Panc1 (cell line): ENCODE measurements around the gene GBE1. TPM values are rescaled to one million over a fixed set of nuclear protein-coding genes. Genes with fewer than 3 reads are reported as not detected.

ENCODE experiments used
- ATAC-seq: fragments of 200-7000 bp; cut with Tn5 transposase; 2 replicates; pipeline ENCODE4 v1.9.1; 2020; ENCODE audit warnings: mild to moderate bottlenecking, moderate library complexity
- BruUV-seq: library from RNA; stranded (reverse); fragments of 400-500 nt; replicated peaks from 2 replicates; lab custom pipeline; 2021; lab: Mats Ljungman, UMichigan
- CTCF ChIA-PET: fragments of 300-600 bp; sonication (Branson Sonifier 250); formaldehyde crosslinking; loops from one replicate; lab custom pipeline; 2022; ENCODE audit warnings: antibody characterized with exemption; lab: Charles Lee
- POLR2A ChIA-PET: fragments of 300-600 bp; sonication (Branson Sonifier 250); formaldehyde crosslinking; loops from one replicate; lab custom pipeline; 2022; ENCODE audit warnings: antibody characterized with exemption; lab: Charles Lee
- DNase-seq: peaks from one replicate; pipeline ENCODE4 v3.0.0-alpha.2; 2010; ENCODE audit warnings: low read depth, low spot score
- H3K27ac ChIP-seq: 2 replicates; pipeline ENCODE4 v1.5.1; 2011; ENCODE audit warnings: mild to moderate bottlenecking, low read length, inconsistent platforms
- H3K27me3 ChIP-seq: fragments of 200-500 bp; sonication (Bioruptor generic); 2 replicates; pipeline ENCODE4 v1.6.0; 2014; ENCODE audit warnings: low read length, inconsistent platforms; ENCODE audit not compliant: control insufficient read depth, insufficient read depth
- H3K36me3 ChIP-seq: fragments of 200-500 bp; sonication (Bioruptor generic); 2 replicates; pipeline ENCODE4 v1.5.1; 2014; ENCODE audit warnings: inconsistent platforms, mild to moderate bottlenecking, low read length, moderate library complexity; ENCODE audit not compliant: control insufficient read depth, insufficient read depth
- H3K4me1 ChIP-seq: 2 replicates; pipeline ENCODE4 v1.5.1; 2011; ENCODE audit warnings: inconsistent platforms, mild to moderate bottlenecking, low read length, moderate library complexity; ENCODE audit not compliant: control insufficient read depth, insufficient read depth
- H3K4me3 ChIP-seq, 2 experiments: 2 replicates each; pipeline ENCODE4 v1.5.1; 2011 to 2012; ENCODE audit warnings: low read depth in 2 of 2, low read length in 2 of 2, mild to moderate bottlenecking in 2 of 2, inconsistent platforms in 1 of 2, moderate library complexity in 1 of 2
- H3K9me3 ChIP-seq: fragments of 200-500 bp; sonication (Bioruptor generic); 2 replicates; pipeline ENCODE4 v1.5.1; 2014; ENCODE audit warnings: low read depth, mild to moderate bottlenecking, inconsistent platforms, low read length, moderate library complexity; ENCODE audit not compliant: control insufficient read depth, insufficient read depth
- CTCF ChIP-seq: fragments of 450-650 bp; IDR thresholded peaks from 2 replicates; pipeline ENCODE4 v1.5.1; 2017; ENCODE audit warnings: mild to moderate bottlenecking
- POLR2AphosphoS5 ChIP-seq: IDR thresholded peaks from 2 replicates; pipeline ENCODE4 v1.6.1; 2012; ENCODE audit warnings: mild to moderate bottlenecking, low read depth, low read length, moderate library complexity
- REST ChIP-seq, 2 experiments: IDR thresholded peaks; 2 replicates each; pipeline ENCODE4 v1.6.1; 2011 to 2012; ENCODE audit warnings: low read depth in 2 of 2, control low read depth in 1 of 2, low read length in 1 of 2, mild to moderate bottlenecking in 1 of 2, moderate library complexity in 1 of 2; ENCODE audit not compliant: insufficient read depth in 1 of 2
- SIN3A ChIP-seq: IDR thresholded peaks from 2 replicates; pipeline ENCODE4 v1.6.1; 2012; ENCODE audit warnings: low read depth, mild to moderate bottlenecking, low read length, moderate library complexity, borderline replicate concordance; ENCODE audit not compliant: insufficient read depth
- TCF7L2 ChIP-seq: IDR thresholded peaks from 2 replicates; pipeline ENCODE4 v1.6.1; 2011; ENCODE audit warnings: mild to moderate bottlenecking, low read depth, low read length, inconsistent platforms
- in situ Hi-C: cut with HindIII; loops from 2 replicates; pipeline ENCODE4 v1.10.0; 2016; ENCODE audit warnings: low sequenced_read_pairs, low pct_unique_long_range_greater_than_20kb
- intact Hi-C: fragments of 100-400 bp; cut with micrococcal nuclease; formaldehyde crosslinking; loops from one replicate; pipeline ENCODE4 v1.10.0; 2022; ENCODE audit not compliant: unreplicated experiment
- total RNA-seq: library from RNA; stranded (reverse); gene quantifications from one replicate; pipeline ENCODE4 v1.2.1, GENCODE V29; 2021; ENCODE audit not compliant: unreplicated experiment

The GBE1 gene
- total RNA-seq, 1 experiment from 2014 or later = 30.4 TPM

GRCh38 chr3:81445712-81446111 lies 315.7 kb downstream of the GBE1 start:
- in situ Hi-C loops = no loop called here
- TF ChIP-seq REST (IDR thresholded peaks at IDR 0.05; ENCODE audit: insufficient read depth in 1 of 2, low read depth in 2 of 2, low read length in 1 of 2) = no peak
- TF ChIP-seq TCF7L2 = no peak
- no peak for TF ChIP-seq SIN3A
- no peak for TF ChIP-seq POLR2AphosphoS5
- no peak for TF ChIP-seq CTCF
- no peak for ATAC-seq

GRCh38 chr3:81444817-81445460 lies 316.5 kb downstream of the GBE1 start:
- TF ChIP-seq CTCF (no peak), SIN3A (no peak), POLR2AphosphoS5 (no peak), REST (IDR thresholded peaks at IDR 0.05; ENCODE audit: insufficient read depth in 1 of 2, low read depth in 2 of 2, low read length in 1 of 2) (no peak), TCF7L2 (no peak)
- Histone ChIP-seq H3K9me3 (no peaks in the 10 kb centered on the region), H3K36me3 (no peaks in the 10 kb centered on the region), H3K4me1 (no peaks in the 10 kb centered on the region), H3K27me3 (no peaks in the 10 kb centered on the region), H3K27ac (no peak overlapping the region), H3K4me3 (no peak overlapping the region)
- POLR2A ChIA-PET = no interaction called here
- CTCF ChIA-PET = no interaction called here
- ATAC-seq (no peak), DNase-seq (no peak)
- in situ Hi-C loops (no loop called here), intact Hi-C loops (no loop called here)
- no TSS peak for BruUV-seq

More at GRCh38 chr3:81445712-81446111, 315.7 kb downstream of the GBE1 start:
- Histone ChIP-seq H3K9me3 (no peaks in the 10 kb centered on the region), H3K4me1 (no peaks in the 10 kb centered on the region), H3K27me3 (no peaks in the 10 kb centered on the region), H3K27ac (no peak overlapping the region), H3K4me3 (no peak overlapping the region), H3K36me3 (no peaks in the 10 kb centered on the region)
- CTCF ChIA-PET = no interaction called here
- POLR2A ChIA-PET = no interaction called here
- DNase-seq = no peak
- intact Hi-C loops = no loop called here
- BruUV-seq = no TSS peak
